Astrocyte (in vitro differentiated cells and primary cell): Measurements from ENCODE around the gene GSN. TPM values are rescaled to one million over a fixed set of nuclear protein-coding genes. Genes with fewer than 3 reads are reported as not detected.
A peak's percentile ranks its signal among the peaks of the same experiment; 100 is the strongest.

Experiments
- DNase-seq: peaks from one replicate; pipeline ENCODE4 v3.0.0-alpha.2; 2010; ENCODE audit warnings: low read depth
- FAIRE-seq: peaks from 2 replicates; lab custom pipeline; 2011; peaks lifted over from hg19 to GRCh38; lab: Jason Lieb, UNC
- H2AFZ ChIP-seq: 2 replicates; pipeline ENCODE4 v1.6.0; 2012; ENCODE audit warnings: low read depth, low read length, inconsistent platforms
- H3K27ac ChIP-seq: 2 replicates; pipeline ENCODE4 v1.5.1; 2011; ENCODE audit warnings: low read depth, low read length, inconsistent platforms
- H3K27me3 ChIP-seq: 2 replicates; pipeline ENCODE4 v1.6.0; 2011; ENCODE audit warnings: low read length, inconsistent platforms; ENCODE audit not compliant: insufficient read depth
- H3K36me3 ChIP-seq: 2 replicates; pipeline ENCODE4 v1.5.1; 2011; ENCODE audit warnings: low read length, inconsistent platforms; ENCODE audit not compliant: insufficient read depth
- H3K4me1 ChIP-seq: 2 replicates; pipeline ENCODE4 v1.5.1; 2011; ENCODE audit warnings: low read length, inconsistent platforms; ENCODE audit not compliant: insufficient read depth
- H3K4me2 ChIP-seq: 2 replicates; pipeline ENCODE4 v1.6.0; 2012; ENCODE audit warnings: low read length, inconsistent platforms
- H3K4me3 ChIP-seq: 2 replicates; pipeline ENCODE4 v1.5.1; 2011; ENCODE audit warnings: low read depth, mild to moderate bottlenecking, low read length, inconsistent platforms; ENCODE audit not compliant: insufficient read depth
- H3K79me2 ChIP-seq: 2 replicates; pipeline ENCODE4 v1.6.0; 2012; ENCODE audit warnings: mild to moderate bottlenecking, low read length, inconsistent platforms; ENCODE audit not compliant: insufficient read depth
- H3K9ac ChIP-seq: 2 replicates; pipeline ENCODE4 v1.6.0; 2012; ENCODE audit warnings: mild to moderate bottlenecking, low read length, inconsistent platforms
- H3K9me3 ChIP-seq: 2 replicates; pipeline ENCODE4 v1.5.1; 2012; ENCODE audit warnings: low read depth, mild to moderate bottlenecking, low read length, inconsistent platforms; ENCODE audit not compliant: insufficient read depth
- H4K20me1 ChIP-seq: 2 replicates; pipeline ENCODE4 v1.6.0; 2012; ENCODE audit warnings: low read length, inconsistent platforms; ENCODE audit not compliant: insufficient read depth
- H3K27ac Mint-ChIP-seq: one replicate; pipeline ENCODE4 v1.8.0; 2021; ENCODE audit warnings: mild to moderate bottlenecking, mixed read lengths; ENCODE audit not compliant: unreplicated experiment
- H3K27me3 Mint-ChIP-seq: one replicate; pipeline ENCODE4 v1.8.0; 2021; ENCODE audit warnings: low read depth, mixed read lengths; ENCODE audit not compliant: unreplicated experiment
- H3K36me3 Mint-ChIP-seq: one replicate; pipeline ENCODE4 v1.8.0; 2021; ENCODE audit warnings: low read depth, mixed read lengths; ENCODE audit not compliant: unreplicated experiment
- H3K4me1 Mint-ChIP-seq: one replicate; pipeline ENCODE4 v1.8.0; 2021; ENCODE audit warnings: low read depth, mixed read lengths; ENCODE audit not compliant: unreplicated experiment
- H3K4me3 Mint-ChIP-seq: one replicate; pipeline ENCODE4 v1.8.0; 2021; ENCODE audit warnings: mild to moderate bottlenecking, moderate library complexity, mixed read lengths; ENCODE audit not compliant: unreplicated experiment
- H3K9me3 Mint-ChIP-seq: one replicate; pipeline ENCODE4 v1.8.0; 2021; ENCODE audit warnings: mild to moderate bottlenecking, mixed read lengths; ENCODE audit not compliant: unreplicated experiment
- CTCF ChIP-seq: IDR thresholded peaks from 2 replicates; pipeline ENCODE4 v1.5.1; 2011; ENCODE audit warnings: low read depth, mild to moderate bottlenecking, inconsistent platforms, low read length, moderate library complexity; ENCODE audit not compliant: insufficient read depth
- EZH2 ChIP-seq: IDR thresholded peaks from 2 replicates; pipeline ENCODE4 v1.6.1; 2012; ENCODE audit warnings: mild to moderate bottlenecking, low read length, inconsistent platforms; ENCODE audit not compliant: insufficient read depth
- total RNA-seq: library from RNA; stranded (reverse); gene quantifications from 2 replicates; pipeline ENCODE4 v1.2.1, GENCODE V29; 2021

Gene GSN
- total RNA-seq, 1 donor from 2014 or later, result 260 TPM

DNA sequence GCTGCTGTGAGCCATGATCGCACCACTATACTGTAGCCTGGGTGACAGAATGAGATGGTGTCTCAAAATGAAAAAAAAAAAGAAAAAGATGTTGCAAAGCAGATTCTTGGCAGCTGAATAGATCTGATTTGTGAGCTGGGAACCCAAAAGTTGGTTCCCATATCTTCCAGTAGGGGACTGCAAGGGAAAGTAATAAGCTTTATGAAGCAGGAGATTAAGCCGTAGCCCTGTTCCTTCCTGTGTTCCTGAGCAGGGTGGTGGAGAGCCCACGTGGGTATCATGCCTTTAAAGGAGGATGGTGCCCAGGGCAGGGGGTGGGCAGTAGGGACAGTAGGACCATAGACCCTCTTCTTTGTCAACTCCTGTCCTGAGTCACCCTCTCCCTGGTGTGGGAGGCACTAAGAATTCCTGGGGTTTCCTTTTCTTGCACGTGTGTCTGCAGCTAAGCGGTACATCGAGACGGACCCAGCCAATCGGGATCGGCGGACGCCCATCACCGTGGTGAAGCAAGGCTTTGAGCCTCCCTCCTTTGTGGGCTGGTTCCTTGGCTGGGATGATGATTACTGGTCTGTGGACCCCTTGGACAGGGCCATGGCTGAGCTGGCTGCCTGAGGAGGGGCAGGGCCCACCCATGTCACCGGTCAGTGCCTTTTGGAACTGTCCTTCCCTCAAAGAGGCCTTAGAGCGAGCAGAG, 64.2 kb downstream of the GSN start:
- no peak for TF ChIP-seq EZH2
- TF ChIP-seq CTCF, result peak; percentile 41
- Histone ChIP-seq H3K4me2 (no peak overlapping the region), H3K9ac (no peak overlapping the region), H3K4me1 (no peaks in the 10 kb centered on the region), H4K20me1 (peaks cover 4% of the 10 kb centered on the region), H3K9me3 (no peaks in the 10 kb centered on the region), H3K4me3 (no peak overlapping the region), H2AFZ (no peak overlapping the region), H3K27me3 (no peaks in the 10 kb centered on the region), H3K79me2 (no peaks in the 10 kb centered on the region), H3K36me3 (peaks cover 47% of the 10 kb centered on the region), H3K27ac (peak overlapping the region; percentile 9)
- peaks cover 36% of the 10 kb centered on the region for H3K36me3 Mint-ChIP-seq
- H3K9me3 Mint-ChIP-seq, result no peaks in the 10 kb centered on the region
- no peak for FAIRE-seq
- no peak for DNase-seq
- H3K4me1 Mint-ChIP-seq, result peaks cover 2% of the 10 kb centered on the region
- H3K4me3 Mint-ChIP-seq, result no peak overlapping the region
- no peaks in the 10 kb centered on the region for H3K27me3 Mint-ChIP-seq
- no peak overlapping the region for H3K27ac Mint-ChIP-seq

DNA sequence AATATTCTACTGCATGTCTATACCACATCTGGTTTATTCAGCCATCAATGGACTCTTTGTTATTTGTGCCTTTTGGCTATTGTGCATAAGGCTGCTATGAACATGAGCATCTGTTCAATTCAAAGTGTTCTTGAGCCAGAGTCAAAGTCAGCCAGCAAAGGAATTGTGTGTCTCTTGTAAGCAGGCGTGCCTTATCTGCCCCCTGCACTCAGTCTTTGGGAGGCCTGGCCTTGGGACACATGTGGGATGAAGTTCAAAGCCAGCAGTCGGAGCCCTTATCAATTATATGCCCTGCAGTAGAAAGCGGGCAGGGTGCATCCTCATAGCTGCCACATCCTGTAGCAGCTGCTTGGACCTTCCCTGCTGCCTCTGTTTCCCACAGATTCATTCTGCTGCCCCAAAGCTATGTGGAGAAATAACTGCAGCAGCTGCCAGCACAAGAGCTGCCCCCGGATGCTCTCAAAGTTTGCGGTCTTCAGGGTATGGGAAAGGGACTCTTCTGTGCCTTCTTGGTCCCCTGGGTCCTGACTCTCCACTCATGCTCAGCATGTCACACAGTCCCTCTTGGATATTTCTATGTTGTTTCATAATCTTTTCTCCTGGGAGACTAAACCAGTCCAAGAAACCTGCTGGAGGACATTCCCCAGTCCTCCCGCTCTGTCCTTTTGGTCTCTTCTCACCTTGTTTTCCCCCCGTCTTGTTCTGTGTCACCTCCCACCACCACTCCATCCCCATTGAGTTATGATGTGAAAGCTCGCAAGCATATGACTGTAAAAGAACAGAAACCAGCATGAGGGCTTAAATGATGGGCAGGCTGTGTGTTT, 66.2 kb downstream of the GSN start:
- H3K27ac Mint-ChIP-seq, result no peak overlapping the region

More for the DNA sequence above, 66.2 kb downstream of the GSN start:
- Mint-ChIP-seq H3K27me3 (no peaks in the 10 kb centered on the region), H3K4me1 (peaks cover 2% of the 10 kb centered on the region), H3K4me3 (peak overlapping the region; percentile 37), H3K36me3 (peaks cover 38% of the 10 kb centered on the region), H3K9me3 (no peaks in the 10 kb centered on the region)
- H4K20me1 ChIP-seq, result peaks cover 4% of the 10 kb centered on the region
- H2AFZ ChIP-seq, result no peak overlapping the region
- H3K4me3 ChIP-seq, result no peak overlapping the region
- H3K4me1 ChIP-seq, result no peaks in the 10 kb centered on the region
- H3K27ac ChIP-seq, result no peak overlapping the region
- DNase-seq (no peak), FAIRE-seq (no peak)
- H3K27me3 ChIP-seq, result no peaks in the 10 kb centered on the region
- H3K36me3 ChIP-seq, result peaks cover 40% of the 10 kb centered on the region
- H3K9me3 ChIP-seq, result no peaks in the 10 kb centered on the region
- no peak overlapping the region for H3K9ac ChIP-seq
- no peaks in the 10 kb centered on the region for H3K79me2 ChIP-seq
- TF ChIP-seq CTCF (no peak), EZH2 (no peak)
- no peak overlapping the region for H3K4me2 ChIP-seq
